Tibial nerve (tissue), 4 donors: ENCODE measurements around the gene NTSR1. TPM values are rescaled to one million over a fixed set of nuclear protein-coding genes. Genes with fewer than 3 reads are reported as not detected.

Experiments used
- DNase-seq, 2 donors: peaks; one replicate each; pipeline ENCODE4 v3.0.0-alpha.2; 2019; ENCODE audit warnings: low spot score in 2 of 2
- H3K27ac ChIP-seq, 4 donors: fragments of 200-600 bp; sonication (generic) in 3 of 4; one replicate each; pipeline ENCODE4 v1.5.1; 2017 to 2019; ENCODE audit warnings: mild to moderate bottlenecking in 1 of 4
- H3K27me3 ChIP-seq, 2 donors: fragments of 200-600 bp; sonication (generic) in 1 of 2; one replicate each; pipeline versions ENCODE4 v1.5.1 to v1.6.0; 2017 to 2019
- H3K36me3 ChIP-seq, 3 donors: fragments of 200-600 bp; sonication (generic); one replicate each; pipeline ENCODE4 v1.5.1; 2018 to 2019
- H3K4me1 ChIP-seq, 4 donors: fragments of 200-600 bp; sonication (generic) in 3 of 4; one replicate each; pipeline ENCODE4 v1.5.1; 2017 to 2019
- H3K4me3 ChIP-seq, 4 donors: fragments of 200-600 bp; sonication (generic) in 3 of 4; one replicate each; pipeline ENCODE4 v1.5.1; 2017 to 2019; ENCODE audit warnings: mild to moderate bottlenecking in 1 of 4, moderate library complexity in 1 of 4
- H3K9me3 ChIP-seq, 4 donors: fragments of 200-600 bp; sonication (generic) in 3 of 4; one replicate each; pipeline ENCODE4 v1.5.1; 2017 to 2019
- EP300 ChIP-seq, 2 donors: sonication (generic); formaldehyde crosslinking; IDR thresholded peaks; one replicate each; pipeline ENCODE4 v1.6.1; 2017; ENCODE audit warnings: antibody characterized with exemption in 2 of 2, mild to moderate bottlenecking in 1 of 2
- POLR2A ChIP-seq, 2 donors: fragments of 450-650 bp; IDR thresholded peaks; one replicate each; pipeline ENCODE4 v1.6.1; 2017; ENCODE audit warnings: antibody characterized with exemption in 2 of 2, mild to moderate bottlenecking in 2 of 2, moderate library complexity in 2 of 2
- WGBS, 2 donors: methylation state at CpG; one replicate each; pipeline ENCODE4 v1.1.5; 2018; 5-methylcytosine and 5-hydroxymethylcytosine counted together
- total RNA-seq, 4 donors: library from RNA; depleted of rRNA; stranded (reverse); fragments of >200 nt; gene quantifications; one replicate each; pipeline ENCODE4 v1.1.0, GENCODE V29; 2016
- TF ChIP-seq, protein P1 (sequence below), 5 experiments: fragments of 200-600 bp in 3 of 5; fragments of 450-650 bp in 2 of 5; sonication (generic) in 3 of 5; IDR thresholded peaks; one replicate each; pipeline ENCODE4 v1.5.1; 2016 to 2019; ENCODE audit warnings: antibody characterized with exemption in 5 of 5, mild to moderate bottlenecking in 3 of 5, moderate library complexity in 2 of 5

The NTSR1 gene
- total RNA-seq, 4 donors from 2014 or later = 0.30 TPM; not detected in 3

DNA sequence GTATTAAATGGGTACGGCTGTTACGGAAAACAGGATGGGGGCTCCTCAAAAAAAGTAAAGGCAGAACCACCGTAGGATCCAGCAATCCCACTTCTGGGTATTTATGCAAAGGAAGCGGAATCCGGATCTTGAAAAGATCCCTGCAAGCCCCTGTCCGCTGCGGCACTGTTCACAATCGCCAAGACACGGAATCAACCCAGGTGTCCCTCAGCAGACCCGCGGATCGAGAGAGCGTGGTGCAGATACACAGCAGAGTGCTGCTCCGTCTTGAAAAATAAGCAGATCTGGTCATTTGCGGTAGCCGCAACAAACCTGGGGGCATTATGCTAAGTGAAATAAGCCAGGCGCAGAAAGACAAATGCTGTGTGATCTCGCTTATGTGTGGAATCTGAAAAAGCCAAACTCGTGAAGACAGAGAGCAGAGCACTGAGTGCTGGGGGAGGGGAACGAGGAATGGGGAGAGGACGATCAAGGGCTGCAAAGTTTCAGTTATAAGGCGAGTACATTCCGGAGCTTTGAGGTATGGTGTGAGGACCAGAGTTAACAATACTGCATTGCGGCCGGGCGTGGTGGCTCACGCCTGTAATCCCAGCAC, 41.3 kb downstream of the NTSR1 start:
- no peak for DNase-seq
- Histone ChIP-seq H3K4me3 (no peak overlapping the region), H3K36me3 (no peaks in the 10 kb centered on the region), H3K9me3 (peaks cover 0 to 7% (median 0%) of the 10 kb centered on the region in 4 donors), H3K27ac (no peak overlapping the region), H3K4me1 (no peaks in the 10 kb centered on the region), H3K27me3 (peaks cover 0 to 22% of the 10 kb centered on the region in 2 donors)
- 80 to 86% methylated on average over 27 of the region's 27 CpGs for WGBS, 2 donors
- TF ChIP-seq EP300 (IDR thresholded peaks at IDR 0.05) (no peak), POLR2A (IDR thresholded peaks at IDR 0.05) (no peak)
- TF ChIP-seq, protein P1, sequence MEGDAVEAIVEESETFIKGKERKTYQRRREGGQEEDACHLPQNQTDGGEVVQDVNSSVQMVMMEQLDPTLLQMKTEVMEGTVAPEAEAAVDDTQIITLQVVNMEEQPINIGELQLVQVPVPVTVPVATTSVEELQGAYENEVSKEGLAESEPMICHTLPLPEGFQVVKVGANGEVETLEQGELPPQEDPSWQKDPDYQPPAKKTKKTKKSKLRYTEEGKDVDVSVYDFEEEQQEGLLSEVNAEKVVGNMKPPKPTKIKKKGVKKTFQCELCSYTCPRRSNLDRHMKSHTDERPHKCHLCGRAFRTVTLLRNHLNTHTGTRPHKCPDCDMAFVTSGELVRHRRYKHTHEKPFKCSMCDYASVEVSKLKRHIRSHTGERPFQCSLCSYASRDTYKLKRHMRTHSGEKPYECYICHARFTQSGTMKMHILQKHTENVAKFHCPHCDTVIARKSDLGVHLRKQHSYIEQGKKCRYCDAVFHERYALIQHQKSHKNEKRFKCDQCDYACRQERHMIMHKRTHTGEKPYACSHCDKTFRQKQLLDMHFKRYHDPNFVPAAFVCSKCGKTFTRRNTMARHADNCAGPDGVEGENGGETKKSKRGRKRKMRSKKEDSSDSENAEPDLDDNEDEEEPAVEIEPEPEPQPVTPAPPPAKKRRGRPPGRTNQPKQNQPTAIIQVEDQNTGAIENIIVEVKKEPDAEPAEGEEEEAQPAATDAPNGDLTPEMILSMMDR (IDR thresholded peaks at IDR 0.05) = no peak

- H3K36me3 ChIP-seq = no peaks in the 10 kb centered on the region
- peaks cover 0 to 7% (median 0%) of the 10 kb centered on the region in 4 donors for H3K9me3 ChIP-seq
- no peak overlapping the region for H3K4me3 ChIP-seq
- WGBS, 2 donors = 55 to 67% methylated on average over 7 to 14 of the region's 14 CpGs
- peaks cover 0 to 15% of the 10 kb centered on the region in 2 donors for H3K27me3 ChIP-seq
- no peak for DNase-seq
- H3K27ac ChIP-seq = no peak overlapping the region
- H3K4me1 ChIP-seq = no peaks in the 10 kb centered on the region
- TF ChIP-seq EP300 (IDR thresholded peaks at IDR 0.05) (no peak), POLR2A (IDR thresholded peaks at IDR 0.05) (no peak)
- TF ChIP-seq, protein P1 (IDR thresholded peaks at IDR 0.05) = no peak
Measured at GRCh38 chr20:62751551-62752150, 43.0 kb downstream of the NTSR1 start.

DNA sequence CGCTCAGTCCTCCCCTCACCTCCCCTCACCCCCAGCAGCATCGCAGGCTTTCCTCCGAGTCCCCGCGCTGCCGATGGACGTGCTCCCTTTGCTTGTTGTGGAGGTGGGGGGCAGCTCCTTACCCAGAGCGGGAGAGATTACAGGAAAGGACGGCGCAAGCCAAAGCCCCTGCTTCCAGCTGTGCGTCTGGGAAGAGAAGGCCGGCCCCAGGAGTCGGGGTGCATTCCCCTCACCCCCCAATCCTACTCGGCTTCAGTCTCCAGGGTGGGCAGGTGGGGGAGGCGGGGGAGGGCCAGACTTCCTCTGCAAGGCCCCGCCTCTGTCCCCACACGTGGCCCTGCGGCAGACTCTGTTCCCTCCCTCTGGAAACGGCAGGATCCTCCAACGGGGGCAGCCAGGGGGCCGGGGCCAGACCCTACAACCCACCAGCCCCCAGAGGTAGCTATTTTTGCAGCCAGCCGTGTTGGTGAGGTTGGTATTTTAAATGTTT, 43.6 kb downstream of the NTSR1 start:
- DNase-seq = no peak
- no peak for TF ChIP-seq EP300 (IDR thresholded peaks at IDR 0.05)
- no peak for TF ChIP-seq POLR2A (IDR thresholded peaks at IDR 0.05)
- TF ChIP-seq, protein P1 (IDR thresholded peaks at IDR 0.05) = no peak
- Histone ChIP-seq H3K9me3 (peaks cover 0 to 12% (median 0%) of the 10 kb centered on the region in 4 donors), H3K4me3 (no peak overlapping the region), H3K36me3 (no peaks in the 10 kb centered on the region), H3K4me1 (no peaks in the 10 kb centered on the region), H3K27ac (no peak overlapping the region), H3K27me3 (peaks cover 0 to 15% of the 10 kb centered on the region in 2 donors)
- 22 to 30% methylated on average over 11 to 18 of the region's 22 CpGs for WGBS, 2 donors

- DNase-seq = no peak
- TF ChIP-seq EP300 (IDR thresholded peaks at IDR 0.05) = no peak
- TF ChIP-seq, protein P1 (IDR thresholded peaks at IDR 0.05) = no peak
- no peak overlapping the region for H3K27ac ChIP-seq
- peaks cover 0 to 18% (median 0%) of the 10 kb centered on the region in 4 donors for H3K9me3 ChIP-seq
- no peaks in the 10 kb centered on the region for H3K4me1 ChIP-seq
- 81% methylated on average over 18 of the region's 29 CpGs for WGBS, 2 donors
- H3K27me3 ChIP-seq = peaks cover 0 to 15% of the 10 kb centered on the region in 2 donors
- no peaks in the 10 kb centered on the region for H3K36me3 ChIP-seq
- H3K4me3 ChIP-seq = no peak overlapping the region
Measured at GRCh38 chr20:62752671-62753501, 44.2 kb downstream of the NTSR1 start.
